Cerebellar nuclear complex (tissue), 1 donor: ENCODE data around the gene LRRC43.

ENCODE experiments used
- DNase-seq, 2 experiments: peaks; one replicate each; lab custom pipeline; 2025; lab: John Stamatoyannopoulos, UW

The LRRC43 gene, protein sequence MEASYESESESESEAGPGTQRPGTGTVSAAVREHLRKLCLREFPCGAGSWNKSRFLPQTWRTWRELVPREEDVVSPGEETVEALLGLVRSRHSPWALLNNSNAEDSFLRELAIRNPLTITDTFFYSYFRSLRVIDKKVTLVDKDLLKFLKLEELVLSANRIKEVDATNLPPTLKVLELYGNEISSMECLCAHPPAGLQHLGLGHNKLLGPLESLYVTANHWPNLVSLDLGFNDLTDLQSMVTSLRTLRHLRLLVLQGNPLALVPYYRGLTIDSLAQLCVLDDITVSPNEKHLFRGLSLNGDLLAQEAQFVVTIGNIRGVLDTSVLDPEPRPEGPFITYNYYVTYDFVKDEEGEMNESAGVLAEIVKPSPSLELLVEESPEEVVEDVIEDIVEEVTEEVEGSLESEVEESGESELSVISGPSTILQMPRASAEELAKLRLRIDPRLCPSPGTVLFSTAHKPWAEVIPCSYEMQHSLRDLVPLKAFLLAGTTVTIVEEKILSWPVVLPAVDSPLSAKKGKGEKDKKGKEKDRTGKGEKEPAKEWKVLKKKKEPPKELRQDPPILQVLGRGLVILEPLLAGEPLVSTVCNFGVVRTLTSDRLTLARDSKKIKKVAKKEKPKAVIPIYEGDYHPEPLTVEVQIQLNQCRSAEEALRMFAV

DNA sequence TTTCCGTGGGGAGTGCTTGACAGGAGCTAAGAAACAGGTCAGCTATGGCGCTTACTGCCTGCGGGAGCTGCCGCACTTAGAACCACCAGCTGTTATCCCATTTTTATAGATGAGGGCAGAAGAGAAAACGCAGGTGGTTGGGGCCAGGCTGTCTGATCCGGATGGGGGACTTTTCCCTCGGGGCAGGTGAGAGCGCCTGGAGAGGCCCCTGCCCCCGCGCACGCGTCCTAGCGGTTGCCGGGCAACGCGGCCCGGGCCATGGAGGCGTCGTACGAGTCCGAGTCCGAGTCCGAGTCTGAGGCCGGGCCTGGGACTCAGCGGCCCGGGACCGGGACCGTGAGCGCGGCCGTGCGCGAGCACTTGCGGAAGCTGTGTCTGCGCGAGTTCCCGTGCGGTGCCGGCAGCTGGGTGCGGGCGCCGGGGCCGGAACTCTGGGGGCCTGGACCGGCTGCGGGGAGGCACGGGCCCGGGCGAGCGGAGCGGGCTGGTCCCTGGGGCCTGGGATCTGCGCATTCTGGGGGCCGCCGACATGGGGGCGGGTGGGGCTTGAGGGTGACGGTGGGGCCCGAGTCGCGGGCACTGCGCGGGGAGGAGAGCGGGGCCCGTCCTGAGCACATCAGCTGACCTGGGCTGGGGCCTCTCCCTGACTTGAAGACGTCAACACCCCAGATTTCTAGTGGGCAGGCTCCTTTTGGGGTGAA is at the start of gene LRRC43:
Gene LRRC43 (plus strand): TSS at position 237 of the 701 bp plus-strand sequence. CDS start 22 bp downstream, at position 259.
- DNase-seq, result no peak

DNA sequence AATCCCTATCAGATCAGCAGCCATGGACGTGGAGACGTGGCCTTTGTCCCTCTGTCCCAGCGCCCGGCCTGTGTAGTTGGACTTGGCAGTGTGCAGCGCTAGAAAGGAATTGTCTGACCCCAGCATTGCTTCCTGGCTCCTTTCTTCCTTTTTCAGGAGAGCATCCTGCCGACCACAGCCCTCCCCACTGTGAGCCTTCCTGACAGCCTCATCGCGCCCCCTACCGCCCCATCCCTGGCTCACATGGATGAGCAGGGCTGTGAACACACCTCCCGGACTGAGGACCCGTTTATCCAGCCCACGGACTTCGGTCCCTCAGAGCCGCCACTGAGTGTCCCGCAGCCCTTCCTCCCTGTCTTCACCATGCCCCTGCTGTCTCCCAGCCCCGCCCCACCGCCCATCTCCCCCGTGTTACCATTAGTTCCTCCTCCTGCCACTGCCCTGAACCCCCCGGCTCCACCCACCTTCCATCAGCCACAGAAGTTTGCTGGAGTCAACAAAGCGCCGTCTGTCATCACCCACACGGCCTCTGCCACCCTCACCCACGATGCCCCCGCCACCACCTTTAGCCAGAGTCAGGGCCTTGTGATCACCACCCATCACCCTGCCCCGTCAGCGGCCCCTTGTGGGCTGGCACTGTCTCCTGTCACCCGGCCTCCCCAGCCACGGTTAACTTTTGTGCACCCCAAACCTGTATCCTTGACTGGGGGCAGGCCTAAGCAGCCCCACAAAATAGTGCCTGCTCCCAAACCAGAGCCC is 49.6 kb upstream of the LRRC43 start:
- no peak for DNase-seq

DNA sequence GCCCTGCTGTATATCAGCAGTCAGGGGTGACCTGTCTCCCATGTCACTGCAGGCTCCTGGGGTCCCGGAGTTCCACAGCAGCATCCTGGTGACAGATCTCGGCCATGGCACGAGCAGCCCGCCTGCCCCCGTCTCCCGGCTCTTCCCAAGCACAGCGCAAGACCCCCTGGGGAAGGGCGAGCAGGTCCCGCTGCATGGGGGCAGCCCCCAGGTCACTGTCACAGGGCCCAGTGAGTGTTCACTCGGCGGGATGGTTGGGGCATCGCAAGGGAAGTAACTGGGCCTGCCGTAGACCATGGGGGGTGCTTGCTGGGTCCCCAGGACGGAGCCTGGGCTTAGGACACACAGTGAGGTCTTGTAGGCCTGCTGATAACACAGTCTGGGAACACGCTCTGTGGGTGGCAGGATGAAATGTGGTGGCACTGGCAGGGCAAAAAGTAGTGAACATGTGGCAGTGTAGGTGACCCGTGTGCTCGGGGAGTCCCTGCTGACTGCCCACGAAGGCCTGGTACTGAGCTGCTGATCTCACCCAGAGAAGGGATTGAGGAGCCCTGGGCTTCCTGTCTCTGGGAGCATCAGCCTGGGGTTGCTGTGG is 47.4 kb upstream of the LRRC43 start:
- no peak for DNase-seq

DNA sequence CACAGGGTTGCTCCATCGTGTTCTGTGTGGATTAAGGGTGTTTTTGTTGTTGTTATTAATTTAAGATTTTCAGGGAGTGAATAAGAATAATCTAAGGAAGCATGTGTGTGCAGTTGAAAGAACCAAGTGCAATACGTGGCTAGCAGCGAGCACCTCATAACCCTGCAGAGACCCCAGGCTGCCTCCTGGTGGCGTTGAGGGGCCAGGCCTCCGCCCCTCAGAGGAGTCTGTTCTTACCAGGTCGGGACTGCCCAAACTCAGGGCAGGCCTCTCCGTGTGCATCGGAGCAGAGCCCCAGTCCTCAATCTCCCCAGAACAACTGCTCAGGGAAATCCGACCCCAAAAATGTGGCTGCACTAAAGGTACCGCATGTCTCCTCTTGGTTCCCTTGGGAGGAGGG is 45.7 kb upstream of the LRRC43 start:
- no peak for DNase-seq

DNA sequence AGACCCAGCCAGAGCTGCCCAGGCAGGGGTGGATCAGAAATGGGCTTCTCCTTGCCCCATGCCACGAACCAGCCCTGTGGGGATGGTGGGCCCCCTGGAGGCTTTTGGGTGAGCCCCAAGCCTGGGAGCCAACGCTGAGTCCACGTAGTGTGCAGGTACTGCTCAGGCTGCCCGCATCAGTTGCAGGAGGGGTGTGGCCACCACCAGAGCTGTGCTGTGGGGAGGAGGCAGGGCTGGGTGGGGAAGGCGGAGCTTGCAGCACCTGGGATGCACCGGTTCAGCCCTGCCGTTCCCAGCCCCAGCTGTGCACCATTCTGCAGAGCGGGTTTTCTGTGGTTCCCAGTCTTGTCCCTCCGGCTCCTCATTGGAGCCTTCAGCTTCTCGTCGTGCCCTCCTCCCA is 45.2 kb upstream of the LRRC43 start:
- DNase-seq, result no peak

DNA sequence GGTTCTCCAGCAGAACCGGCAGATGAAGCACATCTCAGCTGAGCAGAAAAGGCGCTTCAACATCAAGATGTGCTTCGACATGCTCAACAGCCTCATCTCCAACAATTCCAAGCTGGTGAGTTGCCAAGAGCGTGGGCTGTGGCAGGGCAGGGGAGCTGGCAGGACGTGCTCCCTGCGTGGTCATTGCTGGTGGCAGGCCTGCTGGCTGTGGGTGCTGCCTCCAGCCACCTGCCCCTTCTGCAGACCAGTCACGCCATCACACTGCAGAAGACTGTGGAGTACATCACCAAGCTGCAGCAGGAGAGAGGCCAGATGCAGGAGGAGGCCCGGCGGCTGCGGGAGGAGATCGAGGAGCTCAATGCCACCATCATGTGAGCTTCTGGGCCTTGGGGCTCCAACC is 44.7 kb upstream of the LRRC43 start:
- no peak for DNase-seq

DNA sequence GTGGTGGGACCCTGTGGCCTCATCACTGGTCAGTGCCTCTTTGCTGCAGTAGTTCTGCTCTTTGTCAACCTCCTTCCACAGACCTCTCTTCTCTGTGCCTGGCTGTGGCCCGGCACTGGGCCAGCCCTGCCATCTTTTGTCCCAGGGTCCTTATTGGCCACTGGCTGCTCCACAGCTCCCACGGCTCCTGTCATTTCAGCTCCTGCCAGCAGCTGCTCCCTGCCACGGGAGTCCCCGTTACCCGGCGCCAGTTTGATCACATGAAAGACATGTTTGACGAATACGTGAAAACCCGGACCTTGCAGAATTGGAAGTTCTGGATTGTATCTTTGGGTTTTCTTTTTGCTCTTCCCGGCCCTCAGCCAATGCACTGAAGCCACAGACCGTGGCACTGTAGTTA is 44.3 kb upstream of the LRRC43 start:
- DNase-seq, result no peak

DNA sequence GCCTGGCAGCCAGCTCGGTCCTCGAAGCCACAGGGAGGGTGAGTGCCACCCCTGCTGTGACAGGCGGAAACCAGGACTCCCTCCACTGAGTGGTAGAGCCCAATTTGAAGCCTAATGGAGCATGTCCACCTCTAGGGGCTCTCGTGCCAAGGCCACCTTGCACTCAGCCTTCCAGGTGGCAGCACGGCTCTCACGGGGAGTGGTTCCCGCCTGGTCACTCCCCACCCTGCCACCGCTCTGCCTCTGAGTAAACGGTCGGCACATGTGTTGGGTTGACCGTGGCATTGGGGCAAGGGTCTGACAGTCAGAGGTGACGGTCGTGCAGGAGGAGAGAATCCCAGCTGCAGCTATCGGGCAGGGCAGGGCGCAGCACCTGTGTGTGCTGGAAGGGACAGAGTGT is 43.7 kb upstream of the LRRC43 start:
- no peak for DNase-seq

DNA sequence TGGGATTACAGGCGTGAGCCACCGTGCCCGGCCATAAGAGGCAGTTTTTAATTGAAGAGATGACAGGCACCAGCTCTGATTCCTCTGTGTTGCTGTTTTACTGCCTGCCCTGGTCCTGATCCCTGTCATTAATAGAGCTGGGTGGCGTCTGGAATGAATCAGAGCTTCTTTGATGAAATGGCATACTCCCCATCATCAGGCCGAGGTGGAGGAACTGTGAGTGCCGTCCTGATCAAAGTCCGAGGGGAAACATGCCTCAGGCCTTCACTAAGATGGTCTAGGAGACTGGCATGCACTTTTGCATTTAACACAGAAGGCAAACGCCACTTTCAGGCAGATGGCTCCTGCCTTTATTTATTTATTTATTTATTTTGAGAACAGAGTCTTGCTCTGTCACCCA is 43.0 kb upstream of the LRRC43 start:
- no peak for DNase-seq

DNA sequence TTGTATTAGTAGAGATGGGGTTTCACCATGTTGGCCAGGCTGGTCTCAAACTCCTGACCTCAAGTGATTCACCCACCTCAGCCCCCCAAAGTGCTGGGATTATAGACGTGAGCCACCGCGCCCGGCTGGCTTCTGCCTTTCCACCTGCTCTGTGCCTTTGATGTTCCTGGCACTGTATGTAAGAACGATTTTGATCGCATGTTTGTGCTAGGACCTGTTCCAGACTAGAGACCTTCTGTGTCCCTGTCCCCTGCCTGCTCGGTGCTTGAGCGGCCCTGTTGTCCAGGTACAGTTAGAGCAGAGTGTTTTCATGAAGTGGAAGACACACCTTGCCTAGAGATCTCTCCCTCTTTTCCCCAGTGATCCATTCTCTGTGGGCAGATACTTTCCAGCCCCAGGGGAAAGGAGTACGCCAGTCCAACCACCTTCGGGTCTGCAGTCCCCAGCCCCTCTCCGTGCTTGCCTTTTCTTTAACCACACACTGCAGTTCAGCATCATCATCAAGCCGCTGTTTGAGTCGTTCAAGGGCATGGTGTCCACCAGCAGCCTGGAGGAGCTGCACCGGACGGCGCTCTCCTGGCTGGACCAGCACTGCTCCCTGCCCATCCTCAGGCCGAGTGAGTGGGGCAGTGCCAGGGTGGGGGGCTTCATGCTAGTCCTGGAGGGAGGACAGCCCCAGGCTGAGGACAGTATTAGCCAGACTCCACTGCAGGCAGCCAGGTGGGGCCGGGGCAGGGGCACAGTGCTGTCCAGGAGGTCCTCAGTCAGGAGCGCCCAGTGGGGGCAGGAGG is 42.3 kb upstream of the LRRC43 start:
- no peak for DNase-seq

DNA sequence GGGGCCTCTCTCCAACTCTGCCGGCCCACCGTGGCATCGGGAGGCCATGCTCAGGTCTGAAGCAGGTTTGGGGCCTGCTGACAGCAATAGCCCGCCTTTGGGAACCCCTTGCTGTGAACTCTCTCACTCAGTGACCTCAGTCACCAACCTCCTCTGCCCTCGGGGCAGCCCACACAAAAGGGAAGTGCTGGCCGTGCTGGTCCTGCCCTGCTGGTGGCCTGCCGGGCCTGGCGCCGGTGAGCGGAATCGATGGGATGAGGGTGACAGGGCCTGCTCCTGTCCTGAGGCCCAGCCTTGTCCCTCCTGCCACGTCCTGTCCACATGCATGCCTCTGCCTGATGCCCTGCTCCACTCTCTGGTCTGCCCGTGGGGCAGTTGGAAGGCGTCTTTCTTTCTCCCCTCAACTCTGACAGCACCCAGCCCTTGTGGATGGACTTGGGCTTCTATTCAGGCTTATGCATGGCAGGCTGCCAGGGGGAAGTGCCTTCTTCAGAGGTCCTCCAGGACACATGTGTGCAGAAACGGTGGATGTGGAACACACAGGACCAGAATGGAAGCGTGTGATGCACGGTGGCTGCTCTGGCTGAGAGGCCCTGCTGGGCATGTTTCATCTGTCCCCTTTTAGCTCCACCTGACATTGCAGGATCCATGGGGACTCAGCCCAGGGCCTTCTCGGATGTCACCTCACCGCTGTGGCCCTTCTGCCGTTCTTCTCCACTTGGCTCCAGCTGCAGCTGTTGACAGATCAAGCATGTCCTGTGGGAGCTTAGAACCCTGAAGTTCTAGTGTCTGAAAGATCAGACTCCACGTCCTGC is 40.8 kb upstream of the LRRC43 start:
- DNase-seq, result no peak

DNA sequence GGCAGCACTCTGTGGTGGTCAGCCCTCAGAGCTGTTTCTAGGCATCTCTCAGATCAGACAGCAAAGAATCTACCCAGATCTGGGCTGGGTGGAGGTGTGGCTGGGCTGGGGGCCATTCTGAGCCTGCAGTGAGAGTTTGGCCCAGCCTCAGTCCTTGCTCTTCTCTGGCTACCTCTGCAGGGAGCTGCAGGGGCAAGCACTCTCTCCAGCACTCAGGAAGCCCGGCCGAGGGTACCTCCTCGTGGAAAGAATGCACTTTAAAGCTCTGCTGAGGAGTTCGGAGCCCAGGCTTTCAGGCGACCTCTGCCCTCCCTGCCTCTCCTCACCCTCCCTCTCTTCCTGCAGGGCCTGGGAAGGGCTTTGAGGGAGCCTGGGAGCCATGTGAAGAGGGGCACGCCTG is 40.1 kb upstream of the LRRC43 start:
- no peak for DNase-seq

DNA sequence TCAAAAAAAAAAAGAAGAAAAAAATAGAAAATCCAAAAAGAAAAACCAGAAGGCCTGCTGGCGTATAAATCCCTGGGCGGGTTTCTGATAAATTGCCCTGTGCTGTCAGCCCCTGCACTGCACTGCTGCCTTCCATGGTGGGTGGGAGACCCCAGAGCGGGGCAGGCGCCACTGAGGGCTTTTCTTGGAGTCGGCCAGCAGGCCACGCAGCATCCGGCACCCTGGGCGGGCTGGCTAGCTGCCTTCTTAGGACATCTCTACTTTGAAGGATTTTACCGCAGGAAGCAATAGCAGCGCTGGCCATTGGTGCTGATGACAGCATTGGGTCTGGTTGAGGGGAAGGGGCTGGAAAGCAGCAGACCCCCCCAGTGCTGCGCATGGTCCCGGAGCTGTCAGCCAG is 38.0 kb upstream of the LRRC43 start:
- DNase-seq, result no peak

DNA sequence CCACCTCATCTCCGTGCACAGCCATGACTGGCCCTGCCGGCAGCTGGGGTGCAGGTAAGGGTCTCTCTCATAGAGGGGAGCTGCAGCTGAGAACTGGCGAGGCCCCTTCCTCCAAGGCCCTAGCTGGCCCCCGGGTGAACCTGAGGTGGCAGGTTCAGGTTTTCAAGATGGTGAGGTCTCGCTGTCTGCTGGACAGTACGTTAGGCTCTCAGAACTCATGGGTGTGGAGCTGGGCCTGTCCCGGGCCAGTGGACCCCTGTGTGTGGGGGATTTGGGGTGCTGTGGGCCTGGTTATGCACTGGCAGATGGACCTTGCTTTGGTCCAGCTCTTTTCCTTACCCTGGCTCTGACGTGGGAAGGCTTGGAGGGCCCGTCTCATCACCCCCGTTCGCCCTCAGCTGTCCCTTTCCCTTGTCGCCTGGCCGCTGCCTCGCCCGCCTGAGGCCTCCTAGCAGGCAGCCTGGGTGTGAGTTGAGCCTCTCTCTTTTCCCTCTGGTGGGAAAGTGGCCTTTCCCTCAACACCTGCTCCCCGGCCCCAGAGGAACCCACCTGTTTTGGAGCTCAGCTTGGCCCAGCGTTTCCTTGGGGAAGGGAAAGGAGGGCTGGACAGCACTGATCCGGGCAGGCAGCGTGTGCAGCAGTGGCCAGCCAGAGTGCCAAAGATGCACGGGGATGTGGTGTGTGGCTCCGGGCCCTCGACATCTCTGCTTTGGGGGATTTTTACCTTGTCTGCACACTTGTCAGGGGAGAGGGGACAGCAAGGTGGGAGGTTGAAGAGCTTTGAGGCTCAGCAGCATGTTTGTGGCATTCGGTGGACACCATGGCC is 37.2 kb upstream of the LRRC43 start:
- no peak for DNase-seq

DNA sequence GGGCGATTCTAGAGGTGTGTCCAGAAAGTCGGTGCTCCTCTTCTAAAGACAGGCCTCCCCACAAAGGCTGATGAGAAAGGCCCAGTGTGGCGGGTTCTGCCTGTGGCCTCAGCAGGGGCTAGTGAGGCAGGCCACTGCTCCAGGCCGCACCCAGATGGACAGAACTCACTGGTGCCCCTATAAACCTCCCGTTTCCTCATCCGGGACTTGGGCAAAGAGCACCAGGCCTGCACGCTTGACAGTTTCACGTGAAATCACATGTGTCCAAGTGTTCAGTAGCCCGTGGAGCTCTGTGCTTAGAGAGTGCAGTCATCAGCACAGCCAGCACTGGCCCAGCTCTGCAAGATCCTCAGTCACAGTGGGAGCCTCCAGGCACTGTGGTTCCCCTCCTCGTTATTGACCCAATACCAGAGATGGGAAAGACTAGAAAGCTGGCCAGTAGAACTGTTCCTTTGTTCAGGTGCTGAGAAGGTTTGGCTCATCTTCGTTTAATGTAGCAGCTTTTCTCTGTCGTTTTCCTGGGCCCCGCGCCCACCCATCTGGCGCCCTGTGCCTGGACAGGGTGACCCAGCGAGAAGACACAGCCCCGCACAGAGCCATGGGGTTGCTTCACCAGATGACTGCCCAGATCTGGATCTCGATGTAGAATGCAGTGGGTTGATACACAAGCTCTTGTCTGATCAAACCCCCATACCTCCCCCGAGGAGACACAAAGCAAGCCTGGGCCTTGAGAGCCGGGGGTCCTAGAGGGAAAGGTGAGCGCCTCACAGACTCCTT is 35.2 kb upstream of the LRRC43 start:
- DNase-seq, result no peak

DNA sequence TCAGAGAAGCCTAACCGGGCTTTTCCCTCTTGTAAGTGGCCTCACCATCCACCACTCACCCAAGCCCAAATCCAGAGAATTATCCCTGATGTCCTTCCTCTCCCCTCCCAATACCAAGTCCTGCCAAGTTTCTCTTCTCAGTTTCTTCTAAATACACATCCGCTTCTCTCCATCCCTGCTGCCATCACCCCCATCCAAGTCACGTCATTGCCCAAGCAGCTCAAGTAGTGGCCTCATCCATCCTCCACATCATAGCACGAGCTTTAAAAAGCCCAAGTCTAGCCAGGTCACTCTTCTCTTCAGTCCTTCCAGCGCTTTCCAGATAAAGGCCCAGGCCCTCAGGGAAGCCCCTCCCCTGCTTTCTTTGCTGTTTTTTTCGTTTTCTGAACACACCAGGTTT is 34.3 kb upstream of the LRRC43 start:
- no peak for DNase-seq

DNA sequence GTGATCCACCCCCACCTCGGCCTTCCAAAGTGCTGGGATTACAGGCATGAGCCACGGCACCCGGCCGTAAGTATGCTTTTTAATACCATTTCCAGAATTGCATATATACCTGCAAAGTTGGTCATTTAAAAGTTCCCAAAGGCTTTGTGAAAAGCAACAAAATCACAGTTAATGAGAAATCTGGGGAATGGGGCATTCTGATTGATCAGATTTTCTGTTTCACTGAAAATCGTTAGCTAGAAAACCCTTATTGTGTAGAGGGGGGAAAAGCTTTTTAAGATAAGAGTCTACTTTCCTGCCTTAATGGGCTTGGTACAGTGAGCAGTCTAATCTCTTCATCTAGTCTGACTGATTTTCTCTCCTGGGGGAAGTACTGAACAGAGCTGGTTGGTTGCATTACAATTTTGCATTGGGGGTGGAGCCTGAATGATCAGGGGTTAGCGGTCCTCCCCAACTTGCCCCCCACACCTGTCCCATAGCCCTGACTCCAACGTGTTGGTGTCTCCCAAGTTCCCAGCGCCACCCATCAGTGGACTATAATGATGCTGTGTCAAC is 32.7 kb upstream of the LRRC43 start:
- no peak for DNase-seq

DNA sequence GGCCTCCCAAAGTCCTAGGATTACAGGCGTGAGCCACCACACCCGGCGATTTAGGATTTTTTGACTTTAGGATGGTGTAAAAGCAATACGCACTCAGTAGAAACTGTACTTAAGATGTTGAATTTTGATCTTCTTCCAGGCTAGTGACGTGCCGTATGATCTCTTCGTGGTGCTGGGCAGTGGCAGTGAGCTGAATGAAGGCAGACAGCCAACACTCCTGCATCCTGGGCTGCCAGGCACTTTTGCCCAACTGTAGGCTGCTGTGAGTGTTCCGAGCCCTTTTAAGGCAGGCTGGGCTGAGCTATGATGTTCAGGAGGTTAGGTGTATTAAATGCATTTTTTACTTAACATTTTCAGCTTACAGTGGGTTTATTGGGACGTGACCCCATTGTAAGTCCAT is 30.2 kb upstream of the LRRC43 start:
- no peak for DNase-seq
